Erythroblast (primary cell): ENCODE measurements around the gene LAMTOR1.

ENCODE experiments used
- GATA1 ChIP-seq: IDR thresholded peaks from 2 replicates; pipeline ENCODE4 v1.6.1; 2011; ENCODE audit warnings: low read depth, mild to moderate bottlenecking, control low read depth, low read length, moderate library complexity
- POLR2A ChIP-seq: IDR thresholded peaks from 2 replicates; pipeline ENCODE4 v1.6.1; 2011; ENCODE audit warnings: mild to moderate bottlenecking, low read length

DNA sequence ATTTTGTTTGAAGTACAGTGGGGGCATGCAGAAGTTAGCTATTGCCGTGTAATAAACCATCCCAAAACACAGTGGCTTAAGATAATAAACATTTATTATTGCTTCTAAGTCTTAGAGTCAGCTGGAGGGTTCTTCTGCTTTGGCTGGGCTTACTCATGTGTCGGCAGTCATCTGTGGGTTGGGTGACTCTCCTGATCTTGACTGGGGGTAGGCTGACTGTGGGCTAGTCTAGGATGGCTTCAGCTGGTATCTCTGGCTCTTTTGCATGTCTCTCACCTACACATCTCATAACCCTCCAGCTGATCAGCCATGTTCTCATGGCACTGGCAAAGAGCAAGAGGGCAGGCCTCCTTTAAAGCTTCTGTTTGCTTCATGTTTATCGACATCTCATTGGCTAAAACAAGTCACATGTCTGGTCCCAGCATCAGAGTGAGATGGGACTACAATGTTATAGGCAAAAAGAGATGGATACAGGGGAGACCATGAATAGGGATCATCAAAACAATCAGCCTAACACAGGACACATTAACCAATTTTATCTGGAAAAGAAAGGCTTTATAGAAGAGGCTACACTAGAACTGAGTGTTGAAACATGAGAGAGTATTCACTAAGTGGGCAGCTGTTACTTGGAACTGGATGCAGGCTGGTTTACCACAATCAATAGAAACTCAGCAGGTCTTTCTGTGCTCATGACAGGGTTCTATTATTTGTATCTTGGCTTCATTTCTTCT is 17.3 kb downstream of the LAMTOR1 start:
- TF ChIP-seq POLR2A, result no peak
- no peak for TF ChIP-seq GATA1
